ENCODE measurements around the gene WDR82.

GRCh38 chr3:52295671-52296208 is 17.3 kb upstream of the WDR82 start:
- no peak for TF ChIP-seq CTCF (IDR thresholded peaks at IDR 0.05)
- TF ChIP-seq POLR2A (IDR thresholded peaks at IDR 0.05), result no peak
